GM12873 (cell line): ENCODE measurements around the gene GOLGA8J.
"Not testable (repeated sequence)": the region's sequence is repeated elsewhere in the genome, so short reads cannot be mapped to it uniquely, and the experiment has no call there.

Experiments used
- CTCF ChIP-seq: IDR thresholded peaks from 2 replicates; pipeline ENCODE4 v1.5.1; 2012; ENCODE audit warnings: low read depth, mild to moderate bottlenecking, moderate library complexity, low read length, control low read depth; ENCODE audit not compliant: insufficient read depth; ENCODE audit errors: missing control alignments

The GOLGA8J gene

GRCh38 chr15:30082655-30083054, at the start of gene GOLGA8J:
Gene GOLGA8J (plus strand): TSS chr15:30082955. CDS start chr15:30083053, 98 bp downstream.
- not testable (repeated sequence) for TF ChIP-seq CTCF

GRCh38 chr15:30033211-30033610, 49.5 kb upstream of the GOLGA8J start:
- no peak for TF ChIP-seq CTCF

GRCh38 chr15:30033763-30034162, 49.0 kb upstream of the GOLGA8J start:
- no peak for TF ChIP-seq CTCF

- no peak for TF ChIP-seq CTCF
Observed at GRCh38 chr15:30036036-30036703, 46.6 kb upstream of the GOLGA8J start.

GRCh38 chr15:30038667-30039523, 43.9 kb upstream of the GOLGA8J start:
- TF ChIP-seq CTCF = no peak

- no peak for TF ChIP-seq CTCF
Observed at GRCh38 chr15:30041868-30042267, 40.9 kb upstream of the GOLGA8J start.

- TF ChIP-seq CTCF = no peak
Observed at GRCh38 chr15:30042556-30042955, 40.2 kb upstream of the GOLGA8J start.
